ENCODE results near the gene GTPBP2.

The GTPBP2 gene

DNA sequence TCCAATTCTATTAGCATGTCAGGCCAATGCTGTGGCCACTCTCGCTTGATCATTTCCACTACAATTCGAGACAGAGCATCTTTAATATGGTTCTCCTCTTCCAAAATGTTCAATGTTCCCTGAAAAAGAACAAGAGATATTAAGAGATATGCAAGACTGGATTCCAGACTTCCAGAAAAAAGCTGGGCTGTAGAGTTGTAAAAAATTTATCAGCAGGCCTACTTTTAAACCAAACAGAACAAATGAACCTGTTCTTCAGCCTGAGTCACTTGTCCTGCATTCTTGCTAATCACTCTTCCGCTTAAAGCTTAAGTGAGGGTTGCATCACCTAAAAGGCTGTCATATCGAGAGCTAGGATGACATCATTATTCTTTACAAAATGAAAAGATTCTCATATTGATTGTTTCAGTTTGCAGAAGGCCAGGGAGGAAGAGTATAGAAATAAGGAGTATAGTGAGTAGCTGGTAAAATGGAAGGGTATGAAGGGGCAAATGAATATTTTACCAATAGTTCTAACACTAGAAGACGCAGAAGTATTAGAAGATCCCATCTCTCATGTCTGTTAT is 58.1 kb downstream of the GTPBP2 start:
- no peaks in the 10 kb centered on the region for H3K4me1 ChIP-seq (ENCODE audit: insufficient read depth, insufficient read length)
- peaks cover 62% of the 10 kb centered on the region for H3K36me3 ChIP-seq (ENCODE audit: insufficient read depth, insufficient read length, low read length)
- H3K4me3 ChIP-seq (ENCODE audit: insufficient read length, low read depth), result no peak overlapping the region
- H3K27me3 ChIP-seq (ENCODE audit: insufficient read depth, insufficient read length), result no peaks in the 10 kb centered on the region
- no peak for TF ChIP-seq SUZ12 (IDR thresholded peaks at IDR 0.05; ENCODE audit: extremely low read depth, insufficient read depth, insufficient read length)
- no peak for TF ChIP-seq ZNF274 (IDR thresholded peaks at IDR 0.05; ENCODE audit: low read depth, low read length)
- TF ChIP-seq YY1 (IDR thresholded peaks at IDR 0.05; ENCODE audit: insufficient read depth, insufficient read length), result no peak
- no peak overlapping the region for H3K9ac ChIP-seq (ENCODE audit: insufficient read length, low read depth)
- H3K9me3 ChIP-seq (ENCODE audit: insufficient read depth, low read length), result no peaks in the 10 kb centered on the region
- DNase-seq (ENCODE audit: low read depth, low spot score), result no peak
